ENCODE data around the gene TMEM151B. TPM values are rescaled to one million over a fixed set of nuclear protein-coding genes. Genes with fewer than 3 reads are reported as not detected.

Gene TMEM151B
- total and polyA plus RNA-seq, 2 of the 13 experiments (the other 11 are each of a cell fraction or from before 2014, with no cell fraction given) = not detected

DNA sequence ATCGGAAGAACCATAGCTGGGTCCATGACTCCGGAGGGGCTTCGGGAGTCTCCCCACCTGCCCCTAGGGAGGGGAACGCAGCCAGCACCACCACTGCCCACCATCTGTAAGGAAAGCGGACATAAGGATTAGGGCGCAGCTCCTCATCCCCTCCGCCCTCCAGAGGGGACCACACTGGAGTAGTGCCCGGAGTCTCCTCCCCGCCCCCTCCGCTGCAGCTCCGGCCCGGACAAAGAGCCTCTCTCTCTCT, 13.6 kb upstream of the TMEM151B start (continued):
- TF ChIP-seq ZNF75D (CRISPR knock-in tag; IDR thresholded peaks at IDR 0.05; ENCODE audit: borderline replicate concordance) = no peak
- no peak for TF ChIP-seq RAD51 (IDR thresholded peaks at IDR 0.05; ENCODE audit: borderline replicate concordance)
- no peak for TF ChIP-seq ZNF274 (CRISPR knock-in tag; IDR thresholded peaks at IDR 0.05)
- no peak for TF ChIP-seq ZNF616 (CRISPR knock-in tag; IDR thresholded peaks at IDR 0.05; ENCODE audit: low read depth)
- TF ChIP-seq FOXA1 (IDR thresholded peaks at IDR 0.05) = no peak
- no peak for TF ChIP-seq FOXA1 (CRISPR knock-in tag; IDR thresholded peaks at IDR 0.05)
- TF ChIP-seq ZNF772 (CRISPR knock-in tag; IDR thresholded peaks at IDR 0.05) = no peak
- TF ChIP-seq NR2F6 (IDR thresholded peaks at IDR 0.05) = no peak
- no peak for TF ChIP-seq NR2F6 (CRISPR knock-in tag; IDR thresholded peaks at IDR 0.05)
- TF ChIP-seq IKZF4 (CRISPR knock-in tag; IDR thresholded peaks at IDR 0.05; ENCODE audit: borderline replicate concordance, low read depth, not compliant biosample characterization) = peak; percentile 26
- no peak for TF ChIP-seq CENPT (CRISPR knock-in tag; IDR thresholded peaks at IDR 0.05; ENCODE audit: low read depth)
- TF ChIP-seq KDM1A (CRISPR knock-in tag; IDR thresholded peaks at IDR 0.05) = no peak
- TF ChIP-seq ZNF614 (CRISPR knock-in tag; IDR thresholded peaks at IDR 0.05; ENCODE audit: borderline replicate concordance) = no peak
- peak; percentile 50; the same call in 1 of the 2 replicates for TF ChIP-seq MEIS2 (CRISPR knock-in tag; IDR thresholded peaks at IDR 0.05)
- TF ChIP-seq SCMH1 (CRISPR knock-in tag; IDR thresholded peaks at IDR 0.05; ENCODE audit: borderline replicate concordance) = no peak
- TF ChIP-seq SSRP1 (CRISPR knock-in tag; IDR thresholded peaks at IDR 0.05) = 0 out of 2 replicates have a peak, but pooled peaks have one; percentile 18
- TF ChIP-seq HNRNPLL (IDR thresholded peaks at IDR 0.05; ENCODE audit: low read depth, low read length, poor library complexity, severe bottlenecking) = no peak
- no peak for TF ChIP-seq TAF15 (IDR thresholded peaks at IDR 0.05; ENCODE audit: low read depth, low read length, poor library complexity, severe bottlenecking)
- no peak for TF ChIP-seq GZF1 (CRISPR knock-in tag; IDR thresholded peaks at IDR 0.05)
- TF ChIP-seq ZNF256 (CRISPR knock-in tag; conservative IDR thresholded peaks at IDR 0.05) = 0 out of 2 replicates have a peak, but pooled peaks have one; percentile 42
- TF ChIP-seq, protein P1, sequence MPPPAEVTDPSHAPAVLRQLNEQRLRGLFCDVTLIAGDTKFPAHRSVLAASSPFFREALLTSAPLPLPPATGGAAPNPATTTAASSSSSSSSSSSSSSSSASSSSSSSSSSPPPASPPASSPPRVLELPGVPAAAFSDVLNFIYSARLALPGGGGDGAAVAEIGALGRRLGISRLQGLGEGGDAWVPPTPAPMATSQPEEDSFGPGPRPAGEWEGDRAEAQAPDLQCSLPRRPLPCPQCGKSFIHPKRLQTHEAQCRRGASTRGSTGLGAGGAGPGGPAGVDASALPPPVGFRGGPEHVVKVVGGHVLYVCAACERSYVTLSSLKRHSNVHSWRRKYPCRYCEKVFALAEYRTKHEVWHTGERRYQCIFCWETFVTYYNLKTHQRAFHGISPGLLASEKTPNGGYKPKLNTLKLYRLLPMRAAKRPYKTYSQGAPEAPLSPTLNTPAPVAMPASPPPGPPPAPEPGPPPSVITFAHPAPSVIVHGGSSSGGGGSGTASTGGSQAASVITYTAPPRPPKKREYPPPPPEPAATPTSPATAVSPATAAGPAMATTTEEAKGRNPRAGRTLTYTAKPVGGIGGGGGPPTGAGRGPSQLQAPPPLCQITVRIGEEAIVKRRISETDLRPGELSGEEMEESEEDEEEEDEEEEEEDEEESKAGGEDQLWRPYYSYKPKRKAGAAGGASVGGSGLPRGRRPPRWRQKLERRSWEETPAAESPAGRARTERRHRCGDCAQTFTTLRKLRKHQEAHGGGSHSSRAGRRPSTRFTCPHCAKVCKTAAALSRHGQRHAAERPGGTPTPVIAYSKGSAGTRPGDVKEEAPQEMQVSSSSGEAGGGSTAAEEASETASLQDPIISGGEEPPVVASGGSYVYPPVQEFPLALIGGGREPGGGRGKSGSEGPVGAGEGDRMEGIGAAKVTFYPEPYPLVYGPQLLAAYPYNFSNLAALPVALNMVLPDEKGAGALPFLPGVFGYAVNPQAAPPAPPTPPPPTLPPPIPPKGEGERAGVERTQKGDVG (CRISPR knock-in tag; IDR thresholded peaks at IDR 0.05; ENCODE audit: borderline replicate concordance) = peak; percentile 67; the same call in 1 of the 2 replicates
- TF ChIP-seq, protein P2, sequence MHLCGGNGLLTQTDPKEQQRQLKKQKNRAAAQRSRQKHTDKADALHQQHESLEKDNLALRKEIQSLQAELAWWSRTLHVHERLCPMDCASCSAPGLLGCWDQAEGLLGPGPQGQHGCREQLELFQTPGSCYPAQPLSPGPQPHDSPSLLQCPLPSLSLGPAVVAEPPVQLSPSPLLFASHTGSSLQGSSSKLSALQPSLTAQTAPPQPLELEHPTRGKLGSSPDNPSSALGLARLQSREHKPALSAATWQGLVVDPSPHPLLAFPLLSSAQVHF (CRISPR knock-in tag; IDR thresholded peaks at IDR 0.05) = no peak
- no peak for TF ChIP-seq GABPA (IDR thresholded peaks at IDR 0.05; ENCODE audit: low read depth, low read length)
- no peak for TF ChIP-seq GABPA (CRISPR knock-in tag; IDR thresholded peaks at IDR 0.05; ENCODE audit: low read depth)
- TF ChIP-seq ARNT (IDR thresholded peaks at IDR 0.05) = no peak
- no peak for TF ChIP-seq MATR3 (CRISPR knock-in tag; IDR thresholded peaks at IDR 0.05)
- TF ChIP-seq GTF3A (CRISPR knock-in tag; conservative IDR thresholded peaks at IDR 0.05) = no peak
- peak; percentile 19; the same call in 1 of the 2 replicates for TF ChIP-seq KMT2A (CRISPR knock-in tag; IDR thresholded peaks at IDR 0.05)
- TF ChIP-seq, protein P3, sequence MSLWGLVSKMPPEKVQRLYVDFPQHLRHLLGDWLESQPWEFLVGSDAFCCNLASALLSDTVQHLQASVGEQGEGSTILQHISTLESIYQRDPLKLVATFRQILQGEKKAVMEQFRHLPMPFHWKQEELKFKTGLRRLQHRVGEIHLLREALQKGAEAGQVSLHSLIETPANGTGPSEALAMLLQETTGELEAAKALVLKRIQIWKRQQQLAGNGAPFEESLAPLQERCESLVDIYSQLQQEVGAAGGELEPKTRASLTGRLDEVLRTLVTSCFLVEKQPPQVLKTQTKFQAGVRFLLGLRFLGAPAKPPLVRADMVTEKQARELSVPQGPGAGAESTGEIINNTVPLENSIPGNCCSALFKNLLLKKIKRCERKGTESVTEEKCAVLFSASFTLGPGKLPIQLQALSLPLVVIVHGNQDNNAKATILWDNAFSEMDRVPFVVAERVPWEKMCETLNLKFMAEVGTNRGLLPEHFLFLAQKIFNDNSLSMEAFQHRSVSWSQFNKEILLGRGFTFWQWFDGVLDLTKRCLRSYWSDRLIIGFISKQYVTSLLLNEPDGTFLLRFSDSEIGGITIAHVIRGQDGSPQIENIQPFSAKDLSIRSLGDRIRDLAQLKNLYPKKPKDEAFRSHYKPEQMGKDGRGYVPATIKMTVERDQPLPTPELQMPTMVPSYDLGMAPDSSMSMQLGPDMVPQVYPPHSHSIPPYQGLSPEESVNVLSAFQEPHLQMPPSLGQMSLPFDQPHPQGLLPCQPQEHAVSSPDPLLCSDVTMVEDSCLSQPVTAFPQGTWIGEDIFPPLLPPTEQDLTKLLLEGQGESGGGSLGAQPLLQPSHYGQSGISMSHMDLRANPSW (CRISPR knock-in tag; IDR thresholded peaks at IDR 0.05; ENCODE audit: borderline replicate concordance) = 0 out of 2 replicates have a peak, but pooled peaks have one; percentile 84

All from HepG2 (cell line).